Retinal pigment epithelial cell (primary cell): ENCODE measurements around the gene CDK5RAP2.

Source experiments
- DNase-seq: peaks from one replicate; pipeline ENCODE4 v3.0.0-alpha.2; 2010; ENCODE audit warnings: low read depth
- H3K4me3 ChIP-seq: 2 replicates; pipeline ENCODE4 v1.5.1; 2011; ENCODE audit warnings: mild to moderate bottlenecking, low read length, control low read depth, moderate library complexity
- CTCF ChIP-seq: conservative IDR thresholded peaks from 2 replicates; pipeline ENCODE4 v1.5.1; 2011; ENCODE audit warnings: low read depth, low read length, control low read depth, inconsistent platforms

The CDK5RAP2 gene

GRCh38 chr9:120439926-120440325 lies 140.0 kb downstream of the CDK5RAP2 start:
- H3K4me3 ChIP-seq = no peak overlapping the region
- DNase-seq = no peak
- no peak for TF ChIP-seq CTCF

GRCh38 chr9:120438836-120439546 lies 141.0 kb downstream of the CDK5RAP2 start:
- H3K4me3 ChIP-seq = no peak overlapping the region
- peak; percentile 71 for TF ChIP-seq CTCF
- no peak for DNase-seq

- no peak for TF ChIP-seq CTCF
- DNase-seq = no peak
- H3K4me3 ChIP-seq = no peak overlapping the region
Observed at GRCh38 chr9:120438111-120438510, 141.9 kb downstream of the CDK5RAP2 start.

- TF ChIP-seq CTCF = no peak
- no peak overlapping the region for H3K4me3 ChIP-seq
- no peak for DNase-seq
Observed at GRCh38 chr9:120436983-120437475, 142.9 kb downstream of the CDK5RAP2 start.

GRCh38 chr9:120436446-120436845 lies 143.5 kb downstream of the CDK5RAP2 start:
- DNase-seq = no peak
- TF ChIP-seq CTCF = no peak
- H3K4me3 ChIP-seq = no peak overlapping the region

GRCh38 chr9:120435091-120435490 lies 144.9 kb downstream of the CDK5RAP2 start:
- TF ChIP-seq CTCF = no peak
- no peak for DNase-seq
- no peak overlapping the region for H3K4me3 ChIP-seq

- no peak for DNase-seq
- H3K4me3 ChIP-seq = no peak overlapping the region
- TF ChIP-seq CTCF = no peak
Observed at GRCh38 chr9:120434532-120434931, 145.4 kb downstream of the CDK5RAP2 start.
